HCT116 (cell line): ENCODE data around the gene RDH14. TPM values are rescaled to one million over a fixed set of nuclear protein-coding genes. Genes with fewer than 3 reads are reported as not detected.

Source experiments
- ATAC-seq: fragments of 200-7000 bp; cut with Tn5 transposase; 2 replicates; pipeline ENCODE4 v1.9.1; 2020; ENCODE audit warnings: mild to moderate bottlenecking, moderate library complexity
- BruUV-seq: library from RNA; stranded (reverse); fragments of 400-500 nt; replicated peaks from 2 replicates; lab custom pipeline; 2021; lab: Mats Ljungman, UMichigan
- CTCF ChIA-PET: fragments of 300-600 bp; sonication (Branson Sonifier 250); formaldehyde crosslinking; loops from one replicate; lab custom pipeline; 2021; ENCODE audit warnings: antibody characterized with exemption; lab: Charles Lee
- POLR2A ChIA-PET: fragments of 300-600, 350-600 bp; sonication (Branson Sonifier 250); formaldehyde crosslinking; loops from one replicate; lab custom pipeline; 2021; ENCODE audit warnings: antibody characterized with exemption; lab: Charles Lee
- RAD21 ChIA-PET, 2 experiments: fragments of 300-600 bp; sonication (Branson Sonifier 250); formaldehyde crosslinking; loops; one replicate each; lab custom pipeline; 2023; ENCODE audit warnings: low total read pairs in 2 of 2; ENCODE audit not compliant: uncharacterized antibody in 2 of 2, unreplicated experiment in 2 of 2, low non-redundant PET in 1 of 2; lab: Charles Lee
- DNase-seq: peaks from one replicate; pipeline ENCODE4 v3.0.0-alpha.2; 2010; ENCODE audit warnings: low read depth, low spot score
- H2AFZ ChIP-seq: fragments of 200-600 bp; shearing (Covaris generic), sonication (generic); 2 replicates; pipeline ENCODE4 v1.6.1; 2017; ENCODE audit warnings: low read depth, mixed run types, mixed read lengths, antibody characterized with exemption, low read length; ENCODE audit not compliant: poor library complexity, severe bottlenecking
- H3K27ac ChIP-seq: 2 replicates; pipeline ENCODE4 v1.5.1; 2012; ENCODE audit warnings: low read depth, low read length
- H3K27me3 ChIP-seq: fragments of 200-600 bp; sonication (generic); 2 replicates; pipeline ENCODE4 v1.6.1; 2016; ENCODE audit warnings: mixed run types, low read length, mixed read lengths; ENCODE audit not compliant: insufficient read depth
- H3K36me3 ChIP-seq, 2 experiments: fragments of 200-500 bp in 1 of 2; fragments of 200-600 bp in 1 of 2; sonication (Bioruptor generic) in 1 of 2; sonication (generic) in 1 of 2; 2 replicates each; pipeline versions ENCODE4 v1.5.1 to v1.6.1; 2014 to 2016; ENCODE audit warnings: low read length in 2 of 2, inconsistent platforms in 1 of 2, mixed read lengths in 1 of 2, mixed run types in 1 of 2; ENCODE audit not compliant: insufficient read depth in 2 of 2, control insufficient read depth in 1 of 2
- H3K4me1 ChIP-seq, 2 experiments: fragments of 200-600 bp in 1 of 2; sonication (generic) in 1 of 2; 2 replicates each; pipeline versions ENCODE4 v1.5.1 to v1.6.1; 2012 to 2017; ENCODE audit warnings: low read length in 2 of 2, inconsistent platforms in 1 of 2, mild to moderate bottlenecking in 1 of 2, mixed read lengths in 1 of 2, mixed run types in 1 of 2, moderate library complexity in 1 of 2; ENCODE audit not compliant: insufficient read depth in 2 of 2, control insufficient read depth in 1 of 2
- H3K4me2 ChIP-seq: fragments of 200-600 bp; sonication (generic); 2 replicates; pipeline ENCODE4 v1.6.1; 2017; ENCODE audit warnings: mixed run types, low read length, mixed read lengths
- H3K4me3 ChIP-seq, 2 experiments: fragments of 200-600 bp in 1 of 2; sonication (generic) in 1 of 2; replicated peaks in 1 of 2; 2 replicates each; pipeline ENCODE4 v1.5.1; 2011 to 2016; ENCODE audit warnings: low read length in 2 of 2, control low read depth in 1 of 2, low read depth in 1 of 2, mild to moderate bottlenecking in 1 of 2, mixed read lengths in 1 of 2, mixed run types in 1 of 2
- H3K79me2 ChIP-seq: fragments of 200-600 bp; sonication (generic); 2 replicates; pipeline ENCODE4 v1.6.1; 2017; ENCODE audit warnings: mild to moderate bottlenecking, mixed run types, low read length, moderate library complexity, mixed read lengths; ENCODE audit not compliant: insufficient read depth
- H3K9ac ChIP-seq: fragments of 200-600 bp; sonication (generic); 2 replicates; pipeline ENCODE4 v1.6.1; 2016; ENCODE audit warnings: low read length, mixed read lengths
- H3K9me2 ChIP-seq: fragments of 200-600 bp; sonication (generic), shearing (Covaris generic); 2 replicates; pipeline ENCODE4 v1.6.1; 2017; ENCODE audit warnings: mixed run types, mild to moderate bottlenecking, moderate library complexity; ENCODE audit not compliant: insufficient read depth
- H3K9me3 ChIP-seq, 2 experiments: fragments of 200-500 bp in 1 of 2; fragments of 200-600 bp in 1 of 2; sonication (Bioruptor generic) in 1 of 2; sonication (generic) in 1 of 2; 2 replicates each; pipeline ENCODE4 v1.6.1; 2014 to 2017; ENCODE audit warnings: low read length in 2 of 2, mixed read lengths in 2 of 2, inconsistent platforms in 1 of 2, low read depth in 1 of 2, mild to moderate bottlenecking in 1 of 2, mixed run types in 1 of 2, moderate library complexity in 1 of 2; ENCODE audit not compliant: control insufficient read depth in 1 of 2, insufficient read depth in 1 of 2
- H4K20me1 ChIP-seq: fragments of 200-600 bp; sonication (generic), shearing (Covaris generic); 2 replicates; pipeline ENCODE4 v1.6.1; 2017; ENCODE audit warnings: mixed run types, mild to moderate bottlenecking, moderate library complexity; ENCODE audit not compliant: insufficient read depth
- ATF3 ChIP-seq: IDR thresholded peaks from 2 replicates; pipeline ENCODE4 v1.6.1; 2012
- CBX3 ChIP-seq: IDR thresholded peaks from 2 replicates; pipeline ENCODE4 v1.6.1; 2012; ENCODE audit warnings: low read depth
- CEBPB ChIP-seq: IDR thresholded peaks from 2 replicates; pipeline ENCODE4 v1.6.1; 2012; ENCODE audit warnings: low read depth
- CTCF ChIP-seq, 3 experiments: fragments of 200-600 bp in 1 of 3; sonication (generic) in 1 of 3; IDR thresholded peaks in 2 of 3; conservative IDR thresholded peaks in 1 of 3; 2 replicates each; pipeline ENCODE4 v1.5.1; 2012 to 2017; ENCODE audit warnings: low read depth in 2 of 3, low read length in 2 of 3, antibody characterized with exemption in 1 of 3, borderline replicate concordance in 1 of 3, control low read depth in 1 of 3, mild to moderate bottlenecking in 1 of 3, mixed read lengths in 1 of 3, mixed run types in 1 of 3, moderate library complexity in 1 of 3; ENCODE audit not compliant: insufficient read depth in 1 of 3
- EGR1 ChIP-seq: IDR thresholded peaks from 2 replicates; pipeline ENCODE4 v1.6.1; 2012; ENCODE audit warnings: low read depth
- JUND ChIP-seq: IDR thresholded peaks from 2 replicates; pipeline ENCODE4 v1.6.1; 2012
- MAX ChIP-seq: IDR thresholded peaks from 2 replicates; pipeline ENCODE4 v1.6.1; 2012
- POLR2A ChIP-seq: IDR thresholded peaks from 2 replicates; pipeline ENCODE4 v1.7.0; 2011; ENCODE audit warnings: borderline replicate concordance; ENCODE audit not compliant: insufficient read depth, insufficient read length; ENCODE audit errors: extremely low read depth
- POLR2AphosphoS5 ChIP-seq: IDR thresholded peaks from 2 replicates; pipeline ENCODE4 v1.6.1; 2011; ENCODE audit warnings: mild to moderate bottlenecking, low read depth, low read length, moderate library complexity
- RAD21 ChIP-seq: IDR thresholded peaks from 2 replicates; pipeline ENCODE4 v1.6.1; 2012; ENCODE audit warnings: low read depth, mild to moderate bottlenecking
- REST ChIP-seq: IDR thresholded peaks from 2 replicates; pipeline ENCODE4 v1.6.1; 2012; ENCODE audit warnings: low read depth
- SIN3A ChIP-seq: IDR thresholded peaks from 2 replicates; pipeline ENCODE4 v1.6.1; 2012; ENCODE audit warnings: low read depth
- SP1 ChIP-seq: IDR thresholded peaks from 2 replicates; pipeline ENCODE4 v1.6.1; 2012; ENCODE audit warnings: low read depth
- SRF ChIP-seq: IDR thresholded peaks from 2 replicates; pipeline ENCODE4 v1.6.1; 2012; ENCODE audit warnings: low read depth
- TCF7L2 ChIP-seq: IDR thresholded peaks from 2 replicates; pipeline ENCODE4 v1.7.0; 2011; ENCODE audit warnings: borderline replicate concordance, inconsistent platforms; ENCODE audit not compliant: insufficient read depth, insufficient read length; ENCODE audit errors: extremely low read depth
- ZBTB33 ChIP-seq: IDR thresholded peaks from 2 replicates; pipeline ENCODE4 v1.6.1; 2011; ENCODE audit warnings: mild to moderate bottlenecking, low read length, moderate library complexity; ENCODE audit not compliant: insufficient replicate concordance; ENCODE audit errors: extremely low read depth
- ZFX ChIP-seq: fragments of 450-650 bp; IDR thresholded peaks from 2 replicates; pipeline ENCODE4 v1.6.1; 2017
- intact Hi-C: fragments of 100-400 bp; cut with micrococcal nuclease; formaldehyde crosslinking; loops from 2 replicates; pipeline ENCODE4 v1.10.0; 2022
- total RNA-seq: library from RNA; stranded (reverse); gene quantifications from one replicate; pipeline ENCODE4 v1.2.1, GENCODE V29; 2021; ENCODE audit not compliant: unreplicated experiment

Gene RDH14
- total RNA-seq, 1 experiment from 2014 or later, result 15.5 TPM

- TF ChIP-seq REST, result no peak
- TF ChIP-seq CEBPB, result no peak
These were observed 10.0 kb downstream of the RDH14 start (continued) for GRCh38 chr2:18550433-18550832.

GRCh38 chr2:18549083-18549482 is 11.4 kb downstream of the RDH14 start:
- no peaks in the 10 kb centered on the region for H3K79me2 ChIP-seq
- intact Hi-C loops, result no loop called here
- no peak overlapping the region for H3K4me3 ChIP-seq
- no peak overlapping the region for H3K27ac ChIP-seq
- ChIA-PET CTCF (no interaction called here), POLR2A (no interaction called here), RAD21 (no interaction called here)
- H3K4me2 ChIP-seq, result no peak overlapping the region
- H3K36me3 ChIP-seq, result no peaks in the 10 kb centered on the region
- no peak overlapping the region for H3K9ac ChIP-seq
- no peaks in the 10 kb centered on the region for H4K20me1 ChIP-seq
- BruUV-seq, result no TSS peak
- no peaks in the 10 kb centered on the region for H3K9me3 ChIP-seq
- DNase-seq (no peak), ATAC-seq (no peak)
- no peak overlapping the region for H2AFZ ChIP-seq
- H3K27me3 ChIP-seq, result no peaks in the 10 kb centered on the region
- no peaks in the 10 kb centered on the region for H3K4me1 ChIP-seq
- H3K9me2 ChIP-seq, result no peaks in the 10 kb centered on the region
- no peak for TF ChIP-seq MAX
- no peak for TF ChIP-seq ATF3
- no peak for TF ChIP-seq SP1
- no peak for TF ChIP-seq RAD21
- TF ChIP-seq SIN3A, result no peak
- TF ChIP-seq EGR1, result no peak
- no peak for TF ChIP-seq ZBTB33
- no peak for TF ChIP-seq POLR2A
- no peak for TF ChIP-seq POLR2AphosphoS5
- TF ChIP-seq CTCF (IDR thresholded peaks at IDR 0.05 in 2 of 3, conservative IDR thresholded peaks at IDR 0.05 in 1 of 3; ENCODE audit: borderline replicate concordance in 1 of 3, insufficient read depth in 1 of 3, low read depth in 2 of 3, low read length in 2 of 3), result no peak
- TF ChIP-seq CEBPB, result no peak
- TF ChIP-seq ZFX, result no peak
- TF ChIP-seq CBX3, result no peak
- no peak for TF ChIP-seq JUND
- no peak for TF ChIP-seq TCF7L2
- TF ChIP-seq SRF, result no peak
